ENCODE results near the gene SPG11. TPM values are rescaled to one million over a fixed set of nuclear protein-coding genes. Genes with fewer than 3 reads are reported as not detected.

SPG11 gene, protein sequence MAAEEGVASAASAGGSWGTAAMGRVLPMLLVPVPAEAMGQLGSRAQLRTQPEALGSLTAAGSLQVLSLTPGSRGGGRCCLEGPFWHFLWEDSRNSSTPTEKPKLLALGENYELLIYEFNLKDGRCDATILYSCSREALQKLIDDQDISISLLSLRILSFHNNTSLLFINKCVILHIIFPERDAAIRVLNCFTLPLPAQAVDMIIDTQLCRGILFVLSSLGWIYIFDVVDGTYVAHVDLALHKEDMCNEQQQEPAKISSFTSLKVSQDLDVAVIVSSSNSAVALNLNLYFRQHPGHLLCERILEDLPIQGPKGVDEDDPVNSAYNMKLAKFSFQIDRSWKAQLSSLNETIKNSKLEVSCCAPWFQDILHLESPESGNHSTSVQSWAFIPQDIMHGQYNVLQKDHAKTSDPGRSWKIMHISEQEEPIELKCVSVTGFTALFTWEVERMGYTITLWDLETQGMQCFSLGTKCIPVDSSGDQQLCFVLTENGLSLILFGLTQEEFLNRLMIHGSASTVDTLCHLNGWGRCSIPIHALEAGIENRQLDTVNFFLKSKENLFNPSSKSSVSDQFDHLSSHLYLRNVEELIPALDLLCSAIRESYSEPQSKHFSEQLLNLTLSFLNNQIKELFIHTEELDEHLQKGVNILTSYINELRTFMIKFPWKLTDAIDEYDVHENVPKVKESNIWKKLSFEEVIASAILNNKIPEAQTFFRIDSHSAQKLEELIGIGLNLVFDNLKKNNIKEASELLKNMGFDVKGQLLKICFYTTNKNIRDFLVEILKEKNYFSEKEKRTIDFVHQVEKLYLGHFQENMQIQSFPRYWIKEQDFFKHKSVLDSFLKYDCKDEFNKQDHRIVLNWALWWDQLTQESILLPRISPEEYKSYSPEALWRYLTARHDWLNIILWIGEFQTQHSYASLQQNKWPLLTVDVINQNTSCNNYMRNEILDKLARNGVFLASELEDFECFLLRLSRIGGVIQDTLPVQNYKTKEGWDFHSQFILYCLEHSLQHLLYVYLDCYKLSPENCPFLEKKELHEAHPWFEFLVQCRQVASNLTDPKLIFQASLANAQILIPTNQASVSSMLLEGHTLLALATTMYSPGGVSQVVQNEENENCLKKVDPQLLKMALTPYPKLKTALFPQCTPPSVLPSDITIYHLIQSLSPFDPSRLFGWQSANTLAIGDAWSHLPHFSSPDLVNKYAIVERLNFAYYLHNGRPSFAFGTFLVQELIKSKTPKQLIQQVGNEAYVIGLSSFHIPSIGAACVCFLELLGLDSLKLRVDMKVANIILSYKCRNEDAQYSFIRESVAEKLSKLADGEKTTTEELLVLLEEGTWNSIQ (N-terminal part only)
- total RNA-seq (100 to 1,000 TPM in 4 of 5 donors, 10 to 100 TPM in 1; 99.5 to 240 (median 139) TPM), polyA plus RNA-seq (10 to 100 TPM; 12.1 to 32.4 (median 15.1) TPM)
- long read RNA-seq, donor 1, result 0 reads
- long read RNA-seq, donor 2, result 0 reads
- long read RNA-seq, donor 3, partial matches to known transcripts, result 0 of 2 reads
- long read RNA-seq, donor 3, other reads (novel, unspliced or antisense), result 0 of 2 reads
- long read RNA-seq, donor 4, result 0 reads
- long read RNA-seq, donor 5, result 0 reads
- long read RNA-seq, donor 6, partial matches to known transcripts, result 5 of 8 reads
- long read RNA-seq, donor 6, other reads (novel, unspliced or antisense), result 0 of 8 reads
- long read RNA-seq, donor 7, partial matches to known transcripts, result 0 of 2 reads
- long read RNA-seq, donor 7, other reads (novel, unspliced or antisense), result 0 of 2 reads
- long read RNA-seq, donor 8, partial matches to known transcripts, result 0 of 1 reads
- long read RNA-seq, donor 8, other reads (novel, unspliced or antisense), result 0 of 1 reads
- long read RNA-seq, donor 9, partial matches to known transcripts, result 0 of 2 reads
- long read RNA-seq, donor 9, other reads (novel, unspliced or antisense), result 0 of 2 reads
- long read RNA-seq, donor 10, result 0 reads

DNA sequence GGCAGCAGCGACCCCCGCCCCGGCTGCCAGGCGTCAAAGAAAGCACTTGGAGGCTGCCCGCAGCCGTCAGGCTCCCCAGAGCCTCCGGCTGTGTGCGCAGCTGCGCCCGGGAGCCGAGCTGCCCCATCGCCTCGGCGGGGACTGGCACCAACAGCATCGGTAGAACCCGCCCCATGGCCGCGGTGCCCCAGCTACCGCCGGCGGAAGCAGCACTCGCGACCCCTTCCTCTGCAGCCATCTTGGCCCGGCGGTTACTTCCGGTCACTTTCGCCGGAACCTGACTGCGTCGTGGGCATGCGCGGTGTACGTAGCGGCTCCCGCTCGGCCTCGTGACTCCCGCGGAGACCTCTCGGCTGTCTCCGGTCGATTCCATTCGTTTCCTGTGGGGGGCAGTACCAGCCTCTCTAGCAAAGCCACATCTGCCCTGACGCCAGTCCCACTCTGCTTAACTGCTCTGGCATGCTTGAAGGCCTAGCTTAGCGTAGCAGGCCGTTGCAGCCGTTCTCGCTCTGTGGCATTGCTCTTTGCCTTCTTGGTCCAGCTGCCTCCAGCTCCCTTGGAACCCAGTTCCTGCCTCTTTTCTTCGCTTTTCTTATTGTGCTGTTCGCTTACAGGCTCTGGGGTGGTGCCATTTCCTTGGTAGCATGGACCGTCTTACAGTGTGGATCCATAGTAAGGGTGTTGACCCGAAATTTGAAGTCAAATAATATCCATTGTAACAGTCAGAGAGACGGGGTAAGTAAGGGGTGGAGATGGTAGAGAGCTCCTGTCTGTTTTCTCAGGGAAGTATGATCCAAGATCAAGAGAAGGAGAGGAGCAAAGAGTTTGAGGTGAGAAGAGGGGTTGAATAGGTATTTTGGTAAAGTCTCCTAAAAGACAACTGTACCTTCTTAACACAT is at the start of gene SPG11:
Gene SPG11 (minus strand): TSS at position 253 of the 899 bp plus-strand sequence. CDS start 15 bp downstream, at position 238.
- Histone ChIP-seq H3K36me3 (peaks cover 0 to 19% (median 15%) of the 10 kb centered on the region in 4 donors), H3K9me3 (no peaks in the 10 kb centered on the region), H3K4me3 (peak within 1 kb of the TSS; percentile 74 to 96 (median 85)), H3K4me1 (peaks cover 0 to 33% (median 18%) of the 10 kb centered on the region in 4 donors), H3K27ac (peak within 1 kb of the TSS; percentile 97 to 100 (median 99)), H3K27me3 (no peaks in the 10 kb centered on the region)
- WGBS, 5 donors, result 8 to 11% (median 8%) methylated on average over 34 to 53 of the region's 53 CpGs
- TF ChIP-seq, protein P1, sequence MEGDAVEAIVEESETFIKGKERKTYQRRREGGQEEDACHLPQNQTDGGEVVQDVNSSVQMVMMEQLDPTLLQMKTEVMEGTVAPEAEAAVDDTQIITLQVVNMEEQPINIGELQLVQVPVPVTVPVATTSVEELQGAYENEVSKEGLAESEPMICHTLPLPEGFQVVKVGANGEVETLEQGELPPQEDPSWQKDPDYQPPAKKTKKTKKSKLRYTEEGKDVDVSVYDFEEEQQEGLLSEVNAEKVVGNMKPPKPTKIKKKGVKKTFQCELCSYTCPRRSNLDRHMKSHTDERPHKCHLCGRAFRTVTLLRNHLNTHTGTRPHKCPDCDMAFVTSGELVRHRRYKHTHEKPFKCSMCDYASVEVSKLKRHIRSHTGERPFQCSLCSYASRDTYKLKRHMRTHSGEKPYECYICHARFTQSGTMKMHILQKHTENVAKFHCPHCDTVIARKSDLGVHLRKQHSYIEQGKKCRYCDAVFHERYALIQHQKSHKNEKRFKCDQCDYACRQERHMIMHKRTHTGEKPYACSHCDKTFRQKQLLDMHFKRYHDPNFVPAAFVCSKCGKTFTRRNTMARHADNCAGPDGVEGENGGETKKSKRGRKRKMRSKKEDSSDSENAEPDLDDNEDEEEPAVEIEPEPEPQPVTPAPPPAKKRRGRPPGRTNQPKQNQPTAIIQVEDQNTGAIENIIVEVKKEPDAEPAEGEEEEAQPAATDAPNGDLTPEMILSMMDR (IDR thresholded peaks at IDR 0.05), result peak in 5 of 7 experiments; percentile 87 to 99 (median 96)
- TF ChIP-seq POLR2A (IDR thresholded peaks at IDR 0.05), result peak in 2 of 4 donors; percentile 74 to 92
- no peak for TF ChIP-seq EP300 (IDR thresholded peaks at IDR 0.05)
- peak; percentile 96 to 99 (median 98) for TF ChIP-seq POLR2AphosphoS5 (IDR thresholded peaks at IDR 0.05)
- intact Hi-C loops (cut with DNase I; ENCODE audit: low total_unique reads), result no loop called here
- peak; percentile 99 for DNase-seq

DNA sequence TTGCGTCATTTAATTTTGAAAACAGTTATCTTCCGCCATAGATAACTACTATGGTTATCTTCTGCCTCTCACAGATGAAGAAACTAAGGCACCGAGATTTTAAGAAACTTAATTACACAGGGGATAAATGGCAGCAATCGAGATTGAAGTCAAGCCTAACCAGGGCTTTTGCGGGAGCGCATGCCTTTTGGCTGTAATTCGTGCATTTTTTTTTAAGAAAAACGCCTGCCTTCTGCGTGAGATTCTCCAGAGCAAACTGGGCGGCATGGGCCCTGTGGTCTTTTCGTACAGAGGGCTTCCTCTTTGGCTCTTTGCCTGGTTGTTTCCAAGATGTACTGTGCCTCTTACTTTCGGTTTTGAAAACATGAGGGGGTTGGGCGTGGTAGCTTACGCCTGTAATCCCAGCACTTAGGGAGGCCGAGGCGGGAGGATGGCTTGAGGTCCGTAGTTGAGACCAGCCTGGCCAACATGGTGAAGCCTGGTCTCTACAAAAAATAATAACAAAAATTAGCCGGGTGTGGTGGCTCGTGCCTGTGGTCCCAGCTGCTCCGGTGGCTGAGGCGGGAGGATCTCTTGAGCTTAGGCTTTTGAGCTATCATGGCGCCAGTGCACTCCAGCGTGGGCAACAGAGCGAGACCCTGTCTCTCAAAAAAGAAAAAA is 49.0 kb upstream of the SPG11 start:
- Histone ChIP-seq H3K4me1 (peaks cover 10 to 65% (median 36%) of the 10 kb centered on the region in 4 donors), H3K9me3 (no peaks in the 10 kb centered on the region), H3K27ac (peak overlapping the region; percentile 63 to 100 (median 99)), H3K27me3 (no peaks in the 10 kb centered on the region), H3K36me3 (peaks cover 22 to 43% (median 30%) of the 10 kb centered on the region in 4 donors), H3K4me3 (peak overlapping the region; percentile 67 to 86 (median 75))
- TF ChIP-seq POLR2A (IDR thresholded peaks at IDR 0.05), result no peak
- peak; percentile 79 to 92 (median 90) for TF ChIP-seq POLR2AphosphoS5 (IDR thresholded peaks at IDR 0.05)
- intact Hi-C loops (cut with DNase I; ENCODE audit: low total_unique reads), result no loop called here
- peak; percentile 74 to 94 for DNase-seq
- WGBS, 5 donors, result 3 to 14% (median 7%) methylated on average over 24 of the region's 24 CpGs

DNA sequence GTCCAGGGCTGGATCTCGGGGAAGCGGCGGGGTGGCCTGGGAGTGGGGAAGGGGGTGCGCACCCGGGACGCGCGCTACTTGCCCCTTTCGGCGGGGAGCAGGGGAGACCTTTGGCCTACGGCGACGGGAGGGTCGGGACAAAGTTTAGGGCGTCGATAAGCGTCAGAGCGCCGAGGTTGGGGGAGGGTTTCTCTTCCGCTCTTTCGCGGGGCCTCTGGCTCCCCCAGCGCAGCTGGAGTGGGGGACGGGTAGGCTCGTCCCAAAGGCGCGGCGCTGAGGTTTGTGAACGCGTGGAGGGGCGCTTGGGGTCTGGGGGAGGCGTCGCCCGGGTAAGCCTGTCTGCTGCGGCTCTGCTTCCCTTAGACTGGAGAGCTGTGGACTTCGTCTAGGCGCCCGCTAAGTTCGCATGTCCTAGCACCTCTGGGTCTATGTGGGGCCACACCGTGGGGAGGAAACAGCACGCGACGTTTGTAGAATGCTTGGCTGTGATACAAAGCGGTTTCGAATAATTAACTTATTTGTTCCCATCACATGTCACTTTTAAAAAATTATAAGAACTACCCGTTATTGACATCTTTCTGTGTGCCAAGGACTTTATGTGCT is 48.4 kb upstream of the SPG11 start:
- peak; percentile 43 to 88 for DNase-seq
- Histone ChIP-seq H3K4me1 (peaks cover 10 to 60% (median 36%) of the 10 kb centered on the region in 4 donors), H3K9me3 (no peaks in the 10 kb centered on the region), H3K27ac (peak overlapping the region; percentile 91 to 100 (median 99)), H3K36me3 (peaks cover 16 to 37% (median 24%) of the 10 kb centered on the region in 4 donors), H3K4me3 (peak overlapping the region; percentile 67 to 86 (median 75)), H3K27me3 (no peaks in the 10 kb centered on the region)
- WGBS, 5 donors, result 0 to 1% (median 1%) methylated on average over 16 to 46 of the region's 46 CpGs
- TF ChIP-seq POLR2A (IDR thresholded peaks at IDR 0.05) (no peak), EP300 (IDR thresholded peaks at IDR 0.05) (no peak), POLR2AphosphoS5 (IDR thresholded peaks at IDR 0.05) (no peak)
- TF ChIP-seq, protein P1 (IDR thresholded peaks at IDR 0.05), result no peak
- intact Hi-C loops (cut with DNase I; ENCODE audit: low total_unique reads), result no loop called here
